PFSK-1 (cell line): ENCODE measurements around the gene HES3.

ENCODE experiments used
- FOXP2 ChIP-seq: optimal IDR thresholded peaks from 2 replicates; pipeline ENCODE3; 2011; ENCODE audit warnings: borderline replicate concordance, control low read depth, inconsistent platforms; ENCODE audit not compliant: insufficient read depth; ENCODE audit errors: extremely low read length, extremely low read depth
- POLR2AphosphoS5 ChIP-seq: IDR thresholded peaks from 2 replicates; pipeline ENCODE4 v1.6.1; 2012; ENCODE audit warnings: low read depth, mild to moderate bottlenecking, control low read depth, low read length, moderate library complexity
- SIN3A ChIP-seq: IDR thresholded peaks from 2 replicates; pipeline ENCODE4 v1.6.1; 2012; ENCODE audit warnings: mild to moderate bottlenecking, low read length, moderate library complexity, borderline replicate concordance; ENCODE audit not compliant: insufficient read depth
- TAF1 ChIP-seq: IDR thresholded peaks from 2 replicates; pipeline ENCODE4 v1.6.1; 2012; ENCODE audit warnings: low read length, control low read depth, borderline replicate concordance; ENCODE audit not compliant: insufficient read depth
- TF ChIP-seq, protein P1 (sequence below), 2 experiments: IDR thresholded peaks; 2 replicates each; pipeline versions ENCODE4 v1.6.1 to v1.8.0; 2011 to 2012; ENCODE audit warnings: low read depth in 2 of 2, low read length in 2 of 2, control low read depth in 1 of 2, inconsistent platforms in 1 of 2, mild to moderate bottlenecking in 1 of 2, moderate library complexity in 1 of 2; ENCODE audit not compliant: insufficient read depth in 1 of 2

Gene HES3

DNA sequence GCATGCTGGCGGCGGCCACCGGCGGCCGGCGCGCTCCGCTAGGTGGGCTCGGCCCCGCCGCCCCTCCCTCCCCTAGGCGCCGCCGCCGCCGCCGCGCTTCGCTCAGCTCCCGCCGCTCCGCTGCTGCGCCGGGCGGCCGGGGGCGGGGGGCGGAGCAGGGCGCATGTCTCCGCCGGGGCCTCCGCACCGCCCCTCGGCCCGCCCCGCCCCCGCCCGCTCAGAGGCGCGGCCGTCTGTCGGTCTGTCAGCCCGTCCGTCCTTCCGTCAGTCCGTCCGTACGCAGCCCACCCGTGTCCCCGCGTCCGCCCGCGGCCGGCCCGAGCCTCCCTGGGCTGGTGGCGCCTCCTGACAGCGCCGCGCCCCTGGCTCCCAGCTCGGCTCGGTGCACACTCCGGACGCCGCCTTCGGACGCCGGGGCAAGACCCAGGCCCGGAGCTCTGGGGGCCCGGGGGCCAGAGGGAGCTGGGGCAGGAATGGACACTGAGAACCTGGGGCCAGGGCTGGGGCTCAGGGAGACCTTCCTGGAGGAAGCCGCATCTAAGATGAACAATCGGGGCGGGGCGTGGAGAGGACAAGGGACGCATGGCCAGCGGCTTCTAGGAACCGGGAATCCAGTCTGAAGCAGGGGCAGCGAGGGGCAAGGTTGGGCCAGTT, 17.1 kb downstream of the HES3 start, which contains the start of gene GPR153:
Gene GPR153 (minus strand): TSS at position 138 of the 654 bp plus-strand sequence. CDS start 6,193 bp downstream, outside the sequence.
- TF ChIP-seq TAF1 = no peak
- no peak for TF ChIP-seq SIN3A
- TF ChIP-seq, protein P1, sequence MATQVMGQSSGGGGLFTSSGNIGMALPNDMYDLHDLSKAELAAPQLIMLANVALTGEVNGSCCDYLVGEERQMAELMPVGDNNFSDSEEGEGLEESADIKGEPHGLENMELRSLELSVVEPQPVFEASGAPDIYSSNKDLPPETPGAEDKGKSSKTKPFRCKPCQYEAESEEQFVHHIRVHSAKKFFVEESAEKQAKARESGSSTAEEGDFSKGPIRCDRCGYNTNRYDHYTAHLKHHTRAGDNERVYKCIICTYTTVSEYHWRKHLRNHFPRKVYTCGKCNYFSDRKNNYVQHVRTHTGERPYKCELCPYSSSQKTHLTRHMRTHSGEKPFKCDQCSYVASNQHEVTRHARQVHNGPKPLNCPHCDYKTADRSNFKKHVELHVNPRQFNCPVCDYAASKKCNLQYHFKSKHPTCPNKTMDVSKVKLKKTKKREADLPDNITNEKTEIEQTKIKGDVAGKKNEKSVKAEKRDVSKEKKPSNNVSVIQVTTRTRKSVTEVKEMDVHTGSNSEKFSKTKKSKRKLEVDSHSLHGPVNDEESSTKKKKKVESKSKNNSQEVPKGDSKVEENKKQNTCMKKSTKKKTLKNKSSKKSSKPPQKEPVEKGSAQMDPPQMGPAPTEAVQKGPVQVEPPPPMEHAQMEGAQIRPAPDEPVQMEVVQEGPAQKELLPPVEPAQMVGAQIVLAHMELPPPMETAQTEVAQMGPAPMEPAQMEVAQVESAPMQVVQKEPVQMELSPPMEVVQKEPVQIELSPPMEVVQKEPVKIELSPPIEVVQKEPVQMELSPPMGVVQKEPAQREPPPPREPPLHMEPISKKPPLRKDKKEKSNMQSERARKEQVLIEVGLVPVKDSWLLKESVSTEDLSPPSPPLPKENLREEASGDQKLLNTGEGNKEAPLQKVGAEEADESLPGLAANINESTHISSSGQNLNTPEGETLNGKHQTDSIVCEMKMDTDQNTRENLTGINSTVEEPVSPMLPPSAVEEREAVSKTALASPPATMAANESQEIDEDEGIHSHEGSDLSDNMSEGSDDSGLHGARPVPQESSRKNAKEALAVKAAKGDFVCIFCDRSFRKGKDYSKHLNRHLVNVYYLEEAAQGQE (IDR thresholded peaks at IDR 0.05; ENCODE audit: insufficient read depth in 1 of 2, low read depth in 2 of 2, low read length in 2 of 2) = no peak
- TF ChIP-seq POLR2AphosphoS5 = no peak
- TF ChIP-seq FOXP2 = peak; percentile 78

DNA sequence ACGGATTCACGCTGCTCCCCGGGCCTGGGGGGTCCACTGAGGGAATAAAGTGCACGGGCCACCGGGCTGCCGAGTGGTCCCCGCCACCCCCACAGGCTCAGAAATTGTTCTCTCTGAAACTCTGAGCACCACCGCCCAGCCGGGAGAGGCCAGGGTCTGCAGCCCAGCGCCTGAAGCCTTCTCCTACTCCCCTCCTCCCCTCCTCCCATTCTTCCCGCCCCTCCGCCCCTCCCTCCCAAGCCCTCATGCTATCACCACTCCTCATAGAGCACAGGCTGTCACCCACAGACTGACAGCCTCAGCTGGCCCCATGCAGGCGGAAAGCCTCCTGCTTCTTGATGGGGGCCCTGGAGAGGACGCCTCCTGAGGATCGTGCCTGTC, 17.6 kb downstream of the HES3 start:
- no peak for TF ChIP-seq POLR2AphosphoS5
- TF ChIP-seq SIN3A = no peak
- TF ChIP-seq, protein P1 (IDR thresholded peaks at IDR 0.05; ENCODE audit: insufficient read depth in 1 of 2, low read depth in 2 of 2, low read length in 2 of 2) = no peak
- no peak for TF ChIP-seq TAF1
- no peak for TF ChIP-seq FOXP2

DNA sequence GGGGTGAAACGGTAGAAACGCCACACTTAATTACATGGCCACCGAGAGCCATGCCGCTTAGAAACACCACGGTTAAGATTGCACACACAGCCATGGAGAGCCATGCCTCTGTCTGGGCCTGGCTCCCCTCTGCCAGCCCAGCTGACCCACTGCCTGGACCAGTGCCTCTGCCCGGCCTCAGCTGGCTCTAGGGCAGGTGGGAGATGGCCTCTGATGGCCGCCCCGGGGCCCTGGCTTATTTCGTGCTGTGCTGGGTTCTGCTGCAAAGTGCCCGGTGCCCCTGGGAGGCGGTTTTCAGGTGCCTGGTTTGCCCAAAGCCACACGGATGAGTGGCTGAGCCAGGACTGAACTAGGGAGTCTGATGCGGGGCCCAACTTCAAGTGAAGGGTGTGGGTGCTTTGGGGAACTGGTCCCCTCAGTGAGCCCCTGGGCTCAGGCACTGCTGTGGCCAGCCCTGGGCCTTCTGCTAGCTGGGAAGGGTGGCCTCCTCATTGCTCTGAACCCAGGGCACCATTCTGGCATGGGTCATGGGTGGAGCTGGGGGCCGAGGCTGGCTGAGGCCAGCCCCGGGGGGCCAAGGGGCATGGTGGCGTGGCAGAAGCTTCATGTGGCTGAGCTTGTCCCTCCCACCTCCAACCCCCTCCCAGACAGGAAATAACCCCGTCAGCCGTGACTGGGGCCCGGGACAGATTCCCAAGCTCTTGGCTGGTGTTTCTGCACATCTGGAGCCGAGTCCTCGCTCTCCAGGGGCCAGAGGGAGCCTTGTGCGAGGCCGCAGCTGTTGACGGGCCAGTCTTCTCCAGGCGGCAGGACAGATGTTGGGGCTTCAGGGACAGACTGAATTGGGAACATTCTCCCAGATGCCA, 18.8 kb downstream of the HES3 start:
- 0 out of 2 replicates have a peak, but pooled peaks have one; percentile 56 for TF ChIP-seq POLR2AphosphoS5
- no peak for TF ChIP-seq FOXP2
- no peak for TF ChIP-seq TAF1
- TF ChIP-seq, protein P1 (IDR thresholded peaks at IDR 0.05; ENCODE audit: insufficient read depth in 1 of 2, low read depth in 2 of 2, low read length in 2 of 2) = no peak

DNA sequence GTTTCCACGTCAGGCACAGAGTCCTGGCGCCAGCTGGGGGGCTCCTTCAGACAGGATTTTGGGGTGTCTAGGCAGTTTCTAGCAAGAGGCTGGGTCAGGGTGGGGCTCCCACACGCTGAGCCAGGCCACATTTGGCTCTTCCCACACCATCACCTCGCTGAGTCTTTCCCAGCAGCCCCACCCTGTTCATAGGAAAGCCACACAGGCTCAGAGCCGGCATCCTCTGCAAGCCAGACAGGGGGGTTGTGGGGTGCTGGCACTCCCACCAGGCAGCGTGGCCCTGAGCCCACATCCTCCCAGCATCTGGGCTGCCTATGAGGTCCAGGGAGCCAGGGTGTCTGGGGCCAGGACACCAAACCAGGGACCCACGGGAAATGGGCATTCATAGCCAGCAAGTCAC, 19.7 kb downstream of the HES3 start:
- TF ChIP-seq, protein P1 (IDR thresholded peaks at IDR 0.05; ENCODE audit: insufficient read depth in 1 of 2, low read depth in 2 of 2, low read length in 2 of 2) = no peak
- no peak for TF ChIP-seq TAF1
- no peak for TF ChIP-seq FOXP2
- no peak for TF ChIP-seq SIN3A
- TF ChIP-seq POLR2AphosphoS5 = no peak
